CD4-positive, alpha-beta memory T cell (primary cell): ENCODE measurements around the gene OPRL1. TPM values are rescaled to one million over a fixed set of nuclear protein-coding genes. Genes with fewer than 3 reads are reported as not detected.
A peak's percentile ranks its signal among the peaks of the same experiment; 100 is the strongest.

Source experiments
- CTCF ChIA-PET: fragments of 350-600 bp; sonication (Branson Sonifier 250); formaldehyde crosslinking; loops from one replicate; lab custom pipeline; 2021; ENCODE audit warnings: inconsistent platforms; ENCODE audit not compliant: partially characterized antibody; lab: Charles Lee
- POLR2A ChIA-PET: fragments of 350-600 bp; sonication (Branson Sonifier 250); formaldehyde crosslinking; loops from one replicate; lab custom pipeline; 2021; ENCODE audit not compliant: partially characterized antibody; lab: Charles Lee
- DNase-seq, 5 donors: peaks; one replicate each; pipeline versions ENCODE4 v3.0.0 to v3.0.0-alpha.2; 2020 to 2022; ENCODE audit warnings: mixed read lengths in 1 of 5
- H3K27ac ChIP-seq: one replicate; pipeline ENCODE4 v1.7.0; 2013; ENCODE audit warnings: low read depth, low read length
- H3K27me3 ChIP-seq: 2 replicates; pipeline ENCODE4 v1.7.0; 2013; ENCODE audit warnings: mild to moderate bottlenecking, low read length, moderate library complexity; ENCODE audit not compliant: insufficient read depth
- H3K36me3 ChIP-seq: 2 replicates; pipeline ENCODE4 v1.7.0; 2013; ENCODE audit warnings: mild to moderate bottlenecking, low read length, moderate library complexity; ENCODE audit not compliant: insufficient read depth
- H3K4me1 ChIP-seq: 2 replicates; pipeline ENCODE4 v1.7.0; 2013; ENCODE audit warnings: mild to moderate bottlenecking, low read length, moderate library complexity; ENCODE audit not compliant: insufficient read depth
- H3K4me3 ChIP-seq, 2 donors: one replicate each; pipeline ENCODE4 v1.7.0; 2013; ENCODE audit warnings: low read length in 2 of 2, mild to moderate bottlenecking in 1 of 2
- H3K9me3 ChIP-seq, 2 donors: one replicate each; pipeline ENCODE4 v1.7.0; 2013; ENCODE audit warnings: low read length in 2 of 2, control low read depth in 1 of 2; ENCODE audit not compliant: control insufficient read depth in 1 of 2
- H3K27ac Mint-ChIP-seq, 7 donors: one replicate each; pipeline ENCODE4 v1.8.0; 2020 to 2021; ENCODE audit warnings: mixed read lengths in 7 of 7, mild to moderate bottlenecking in 6 of 7, inconsistent platforms in 3 of 7, moderate library complexity in 3 of 7
- H3K27me3 Mint-ChIP-seq, 2 donors: one replicate each; pipeline ENCODE4 v1.8.0; 2020 to 2021; ENCODE audit warnings: mixed read lengths in 2 of 2
- H3K36me3 Mint-ChIP-seq, 2 donors: one replicate each; pipeline ENCODE4 v1.8.0; 2020 to 2021; ENCODE audit warnings: mixed read lengths in 2 of 2, inconsistent platforms in 1 of 2, mild to moderate bottlenecking in 1 of 2
- H3K4me1 Mint-ChIP-seq, 4 donors: one replicate each; pipeline ENCODE4 v1.8.0; 2020 to 2021; ENCODE audit warnings: mixed read lengths in 4 of 4, mild to moderate bottlenecking in 1 of 4
- H3K4me3 Mint-ChIP-seq, 8 donors: one replicate each; pipeline ENCODE4 v1.8.0; 2020 to 2021; ENCODE audit warnings: mixed read lengths in 8 of 8, mild to moderate bottlenecking in 7 of 8, moderate library complexity in 6 of 8, inconsistent platforms in 3 of 8
- H3K9me3 Mint-ChIP-seq, 8 donors: one replicate each; pipeline ENCODE4 v1.8.0; 2020 to 2021; ENCODE audit warnings: mixed read lengths in 8 of 8, mild to moderate bottlenecking in 5 of 8, inconsistent platforms in 3 of 8, moderate library complexity in 1 of 8
- intact Hi-C: fragments of 100-400 bp; cut with micrococcal nuclease; formaldehyde crosslinking; loops from one replicate; pipeline ENCODE4 v1.15.1; 2023
- polyA plus RNA-seq, 2 donors: library from polyadenylated mRNA; unstranded; fragments of 300-500 nt; fragmentation: Illumina TruSeq; gene quantifications; one replicate each; pipeline ENCODE4 v1.2.3, GENCODE V29; 2021
- total RNA-seq, 2 experiments: library from RNA; stranded (reverse); gene quantifications; one replicate each; pipeline ENCODE4 v1.2.3, GENCODE V29; 2021

The OPRL1 gene
- total and polyA plus RNA-seq, 4 experiments from 2014 or later = 0.68 to 1.1 (median 0.97) TPM

DNA sequence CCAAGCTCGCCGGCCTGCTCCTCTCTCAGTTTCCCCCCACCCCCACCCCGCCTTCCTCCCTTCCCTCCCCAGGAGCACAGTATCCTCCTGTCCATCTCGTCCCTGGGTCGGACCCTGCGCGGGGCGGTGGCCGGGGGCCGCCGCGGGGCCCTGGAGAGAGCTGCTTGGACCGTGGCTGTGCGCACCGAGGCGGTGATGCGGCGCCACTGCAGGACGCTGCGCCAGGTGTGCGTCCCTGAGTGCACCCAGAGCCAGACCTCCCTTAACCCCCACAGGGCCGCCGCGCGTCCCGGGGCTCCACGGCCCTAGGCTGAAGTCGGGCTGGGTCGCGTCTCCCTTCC is 41.7 kb upstream of the OPRL1 start:
- peaks cover 13 to 65% (median 31%) of the 10 kb centered on the region in 4 donors for H3K4me1 Mint-ChIP-seq
- no peaks in the 10 kb centered on the region for H3K9me3 ChIP-seq
- H3K36me3 ChIP-seq = no peaks in the 10 kb centered on the region
- H3K4me1 ChIP-seq = peaks cover 76% of the 10 kb centered on the region
- POLR2A ChIA-PET = interaction anchor here (0.6 to 4.2 kb wide), 28 partner anchors 11 to 517 kb away, joined by 3 to 71 read pairs (median 5); partner anchors contain the start of genes LKAAEAR1, OPRL1, PRPF6 and PTK6
- H3K4me3 Mint-ChIP-seq = peak overlapping the region in 3 of 8 donors; percentile 26 to 66 (median 43)
- no peak for DNase-seq
- intact Hi-C loops = loop anchor here (1.0 to 5.0 kb wide), 3 partner anchors 57 to 141 kb away; partner anchors contain the start of genes DNAJC5, PRPF6 and UCKL1
- H3K4me3 ChIP-seq = peak overlapping the region in 1 of 2 donors; percentile 72
- H3K27ac ChIP-seq = peak overlapping the region; percentile 35
- no peak overlapping the region for H3K27ac Mint-ChIP-seq
- H3K27me3 Mint-ChIP-seq = no peaks in the 10 kb centered on the region
- H3K27me3 ChIP-seq = no peaks in the 10 kb centered on the region
- H3K9me3 Mint-ChIP-seq = no peaks in the 10 kb centered on the region
- CTCF ChIA-PET = interaction anchor here (0.6 to 11.7 kb wide), 25 partner anchors 9 to 217 kb away, joined by 3 to 133 read pairs (median 4); partner anchors contain the start of genes LKAAEAR1, OPRL1, PCMTD2 and PRPF6
- H3K36me3 Mint-ChIP-seq = peaks cover 0 to 6% of the 10 kb centered on the region in 2 donors

DNA sequence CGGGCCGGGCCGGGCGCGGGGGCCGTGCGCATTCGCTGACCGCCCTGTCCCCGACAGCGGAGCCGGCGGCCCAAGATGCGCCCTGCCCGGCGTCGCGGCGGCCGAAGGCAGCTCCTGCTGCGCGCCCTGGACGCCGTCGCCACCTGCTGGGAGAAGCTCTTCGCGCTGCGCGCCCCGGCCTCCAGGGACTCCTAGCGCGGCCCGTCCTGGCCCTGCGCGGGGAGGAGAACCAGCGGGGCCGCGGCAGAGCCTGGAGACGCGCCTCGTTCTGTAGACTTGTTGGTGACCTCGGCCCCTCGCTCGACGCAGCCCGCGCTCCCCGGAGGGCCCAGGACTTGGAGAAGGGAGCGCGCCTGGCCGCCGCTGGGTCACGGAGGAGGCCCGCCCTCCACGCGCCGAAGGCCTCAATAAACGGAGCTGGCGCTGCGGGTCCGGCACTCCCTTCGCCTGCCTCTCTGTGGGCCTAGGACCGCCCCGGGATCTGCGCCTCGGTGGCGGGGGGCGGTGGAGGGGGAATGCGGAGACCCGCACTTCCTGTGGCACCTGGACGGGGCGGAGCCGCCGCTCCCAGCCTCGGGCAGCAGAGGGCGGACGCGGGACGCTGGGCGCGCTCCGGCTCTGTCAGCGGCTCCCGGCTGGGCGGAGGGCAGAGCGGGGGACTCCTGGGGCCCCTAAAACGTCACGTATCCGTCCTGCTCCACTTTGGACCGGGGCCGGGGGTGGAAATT is 41.2 kb upstream of the OPRL1 start:
- Mint-ChIP-seq H3K4me1 (peaks cover 13 to 63% (median 34%) of the 10 kb centered on the region in 4 donors), H3K4me3 (peak overlapping the region; percentile 17 to 82 (median 57)), H3K27me3 (no peaks in the 10 kb centered on the region), H3K36me3 (peaks cover 0 to 2% of the 10 kb centered on the region in 2 donors), H3K27ac (peak overlapping the region in 2 of 7 donors; percentile 43 to 69), H3K9me3 (no peaks in the 10 kb centered on the region)
- POLR2A ChIA-PET = interaction anchor here (0.6 to 4.2 kb wide), 29 partner anchors 11 to 518 kb away, joined by 3 to 71 read pairs (median 5); partner anchors contain the start of genes LKAAEAR1, OPRL1, PRPF6 and PTK6
- Histone ChIP-seq H3K4me3 (peak overlapping the region; percentile 29 to 72), H3K27ac (peak overlapping the region; percentile 35), H3K9me3 (no peaks in the 10 kb centered on the region), H3K36me3 (no peaks in the 10 kb centered on the region), H3K4me1 (peaks cover 74% of the 10 kb centered on the region), H3K27me3 (no peaks in the 10 kb centered on the region)
- CTCF ChIA-PET = interaction anchor here (0.6 to 11.7 kb wide), 27 partner anchors 8 to 217 kb away, joined by 3 to 133 read pairs (median 4); partner anchors contain the start of genes LKAAEAR1, OPRL1, PCMTD2 and PRPF6
- DNase-seq = peak; percentile 65 to 76 (median 71)
- intact Hi-C loops = loop anchor here (1.0 to 5.0 kb wide), 6 partner anchors 19 to 141 kb away; partner anchors contain the start of genes DNAJC5, PRPF6 and UCKL1

DNA sequence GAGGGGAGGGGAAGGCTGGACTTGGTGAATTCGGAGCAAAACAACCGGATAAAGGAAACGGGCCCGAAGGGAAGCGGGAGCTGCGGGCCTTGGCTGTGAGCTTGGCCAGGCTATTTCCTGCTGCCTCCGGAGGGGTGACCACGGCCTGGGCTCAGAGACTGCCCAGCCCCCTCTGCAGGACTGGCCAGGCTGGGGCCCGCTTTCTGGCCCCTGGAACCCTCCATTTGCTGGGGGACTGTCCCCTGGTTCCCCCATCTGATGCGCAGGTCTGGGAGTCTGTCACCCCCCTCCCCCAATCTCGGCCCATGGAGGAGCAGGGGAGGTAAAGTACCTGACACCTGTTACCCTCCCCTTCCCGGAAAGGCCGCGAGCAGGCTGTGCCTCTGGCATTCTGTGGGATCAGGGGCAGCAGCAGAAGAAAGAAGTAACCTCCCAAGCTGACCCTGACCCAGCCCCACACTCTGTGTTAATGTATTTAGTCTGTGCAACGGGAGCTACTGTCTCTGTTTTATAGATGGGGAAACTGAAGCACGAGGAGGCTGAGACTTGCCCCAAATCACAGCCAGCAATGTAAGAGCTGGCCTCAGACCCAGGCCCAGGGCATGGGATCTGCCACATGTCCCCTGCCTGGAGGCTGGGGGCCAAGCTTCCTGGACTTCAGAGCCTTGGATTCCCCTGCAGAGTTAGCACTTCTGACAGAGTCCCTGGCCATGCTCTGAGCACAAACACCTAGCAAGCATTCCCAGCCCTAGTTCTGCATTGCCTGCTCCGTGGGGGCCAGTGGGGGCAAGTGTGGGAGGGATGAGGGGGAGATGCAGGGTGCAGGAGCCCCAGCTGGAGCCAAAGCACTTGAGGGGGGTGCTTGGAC is 40.4 kb upstream of the OPRL1 start:
- H3K4me1 ChIP-seq = peaks cover 66% of the 10 kb centered on the region
- no peaks in the 10 kb centered on the region for H3K36me3 ChIP-seq
- H3K27me3 ChIP-seq = no peaks in the 10 kb centered on the region
- peaks cover 11 to 57% (median 33%) of the 10 kb centered on the region in 4 donors for H3K4me1 Mint-ChIP-seq
- no peaks in the 10 kb centered on the region for H3K9me3 Mint-ChIP-seq
- peak overlapping the region; percentile 51 to 82 (median 72) for H3K4me3 Mint-ChIP-seq
- H3K27ac ChIP-seq = peak overlapping the region; percentile 35
- H3K27me3 Mint-ChIP-seq = peaks cover 0 to 3% of the 10 kb centered on the region in 2 donors
- CTCF ChIA-PET = interaction anchor here (1.0 to 11.7 kb wide), 18 partner anchors 8 to 174 kb away, joined by 3 to 133 read pairs (median 4); partner anchors contain the start of genes LKAAEAR1, PRPF6, SAMD10 and TCEA2
- H3K36me3 Mint-ChIP-seq = no peaks in the 10 kb centered on the region
- H3K4me3 ChIP-seq = peak overlapping the region; percentile 29 to 72
- H3K27ac Mint-ChIP-seq = peak overlapping the region in 3 of 7 donors; percentile 43 to 69 (median 46)
- POLR2A ChIA-PET = interaction anchor here (1.0 to 4.2 kb wide), 21 partner anchors 12 to 502 kb away, joined by 3 to 71 read pairs (median 6); partner anchors contain the start of genes LKAAEAR1, OPRL1, PRPF6 and PTK6
- intact Hi-C loops = loop anchor here (1.0 to 5.0 kb wide), 4 partner anchors 18 to 142 kb away; partner anchors contain the start of gene DNAJC5
- no peak for DNase-seq
- no peaks in the 10 kb centered on the region for H3K9me3 ChIP-seq

DNA sequence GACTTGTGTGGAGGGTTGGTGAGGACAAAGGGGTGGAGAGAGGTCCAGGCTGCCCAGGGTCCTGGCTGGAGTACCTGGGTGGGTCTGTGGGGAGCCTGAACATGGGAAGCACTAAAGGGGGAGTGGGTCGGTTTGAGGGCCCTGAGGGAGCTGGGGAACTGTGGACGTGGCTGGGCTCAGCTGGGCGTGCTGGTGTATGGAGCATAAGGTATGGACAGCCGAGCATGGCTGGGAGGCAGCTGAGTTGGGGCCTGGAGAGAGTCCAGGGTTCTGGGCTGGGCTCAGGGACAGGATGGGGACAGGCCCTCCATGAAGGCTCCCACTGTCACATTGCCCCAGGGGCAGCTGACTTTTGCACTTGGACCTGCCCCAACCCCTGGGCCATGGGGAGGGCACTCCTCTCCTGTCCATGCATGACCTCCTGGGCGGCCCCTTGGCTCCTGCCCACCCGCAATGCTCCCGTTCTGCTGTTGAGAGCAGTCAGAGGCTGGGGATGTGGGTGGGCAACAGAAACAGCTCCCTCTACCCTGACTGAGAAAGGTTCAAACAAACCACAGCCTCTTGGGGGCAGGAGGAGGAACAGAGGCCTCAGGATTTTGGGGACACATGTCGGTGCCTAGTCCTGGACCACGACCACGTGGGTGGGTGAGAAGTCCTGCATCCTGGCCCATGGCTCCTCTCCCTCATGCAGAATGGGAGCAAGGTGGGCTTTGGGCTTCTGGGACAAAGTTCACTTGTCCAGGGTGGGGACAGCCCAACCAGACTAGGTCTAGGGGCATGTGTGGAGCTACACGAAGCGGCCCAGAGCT is 39.4 kb upstream of the OPRL1 start:
- H3K4me1 ChIP-seq = peaks cover 57% of the 10 kb centered on the region

DNA sequence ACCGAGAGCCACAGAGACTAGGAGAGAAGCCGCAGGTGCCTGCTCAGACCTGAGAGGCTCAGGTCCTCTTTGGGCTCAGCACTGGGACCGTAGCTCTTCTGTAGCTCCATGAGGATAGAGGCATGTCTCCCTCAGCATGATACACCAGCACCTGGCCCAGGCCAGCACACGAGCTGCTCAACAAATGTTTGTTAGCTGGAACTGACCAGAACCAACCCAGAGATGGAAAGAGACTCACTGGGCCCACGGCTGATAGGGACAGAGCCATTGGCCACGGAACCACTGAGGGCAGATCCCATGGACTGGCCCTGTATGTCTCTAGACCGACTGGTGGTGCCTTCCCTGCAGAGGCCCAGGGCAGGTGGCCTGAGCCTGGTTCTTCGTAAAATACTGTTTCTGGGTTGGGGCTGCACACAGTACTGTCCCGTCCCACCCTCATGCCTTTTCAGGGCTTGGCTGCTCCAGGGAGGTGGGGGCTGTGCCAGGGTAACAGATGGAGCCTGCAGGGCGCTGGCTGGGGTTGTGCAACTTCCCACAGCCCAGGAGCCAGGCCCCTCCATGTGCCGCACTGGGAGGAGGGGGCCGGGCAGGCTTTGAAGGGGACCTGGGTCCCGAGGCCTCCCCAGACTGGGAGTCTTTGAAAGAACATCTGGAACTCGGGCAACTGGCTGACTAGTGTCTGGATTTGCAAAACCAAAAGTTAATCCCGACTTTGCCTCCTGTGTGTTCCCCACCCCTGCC is 38.7 kb upstream of the OPRL1 start:
- Mint-ChIP-seq H3K36me3 (no peaks in the 10 kb centered on the region), H3K9me3 (no peaks in the 10 kb centered on the region), H3K27ac (peak overlapping the region in 5 of 7 donors; percentile 42 to 85 (median 53)), H3K27me3 (peaks cover 2 to 7% of the 10 kb centered on the region in 2 donors), H3K4me1 (peaks cover 6 to 46% (median 29%) of the 10 kb centered on the region in 4 donors), H3K4me3 (peak overlapping the region; percentile 31 to 83 (median 72))
- intact Hi-C loops = no loop called here
- Histone ChIP-seq H3K36me3 (no peaks in the 10 kb centered on the region), H3K4me3 (no peak overlapping the region), H3K4me1 (peaks cover 50% of the 10 kb centered on the region), H3K9me3 (no peaks in the 10 kb centered on the region), H3K27ac (no peak overlapping the region), H3K27me3 (no peaks in the 10 kb centered on the region)
- ChIA-PET CTCF (interaction anchor here (1.4 to 11.7 kb wide), 6 partner anchors 16 to 80 kb away, joined by 3 to 133 read pairs (median 52); partner anchors contain the start of genes LKAAEAR1, PRPF6, SAMD10 and TCEA2), POLR2A (interaction anchor here (0.8 to 4.2 kb wide), 10 partner anchors 9 to 146 kb away, joined by 3 to 71 read pairs (median 6); partner anchors contain the start of genes PRPF6, SAMD10 and TCEA2)
- no peak for DNase-seq

More for the DNA sequence above, 39.4 kb upstream of the OPRL1 start:
- intact Hi-C loops = no loop called here
- H3K4me3 ChIP-seq = no peak overlapping the region
- H3K36me3 Mint-ChIP-seq = no peaks in the 10 kb centered on the region
- peak overlapping the region in 4 of 7 donors; percentile 43 to 57 (median 46) for H3K27ac Mint-ChIP-seq
- no peak overlapping the region for H3K27ac ChIP-seq
- H3K27me3 ChIP-seq = no peaks in the 10 kb centered on the region
- H3K36me3 ChIP-seq = no peaks in the 10 kb centered on the region
- H3K4me3 Mint-ChIP-seq = peak overlapping the region; percentile 34 to 73 (median 60)
- ChIA-PET CTCF (interaction anchor here (1.0 to 11.7 kb wide), 8 partner anchors 17 to 80 kb away, joined by 3 to 133 read pairs (median 30); partner anchors contain the start of genes LKAAEAR1, PRPF6, SAMD10 and TCEA2), POLR2A (interaction anchor here (1.1 to 4.2 kb wide), 11 partner anchors 13 to 80 kb away, joined by 3 to 71 read pairs (median 9); partner anchors contain the start of genes LKAAEAR1, PRPF6, SAMD10 and TCEA2)
- H3K27me3 Mint-ChIP-seq = peaks cover 0 to 3% of the 10 kb centered on the region in 2 donors
- H3K9me3 ChIP-seq = no peaks in the 10 kb centered on the region
- H3K4me1 Mint-ChIP-seq = peaks cover 4 to 50% (median 28%) of the 10 kb centered on the region in 4 donors
- no peaks in the 10 kb centered on the region for H3K9me3 Mint-ChIP-seq
- no peak for DNase-seq
